Measurements from ENCODE around the gene LAMB1.

Gene LAMB1

DNA sequence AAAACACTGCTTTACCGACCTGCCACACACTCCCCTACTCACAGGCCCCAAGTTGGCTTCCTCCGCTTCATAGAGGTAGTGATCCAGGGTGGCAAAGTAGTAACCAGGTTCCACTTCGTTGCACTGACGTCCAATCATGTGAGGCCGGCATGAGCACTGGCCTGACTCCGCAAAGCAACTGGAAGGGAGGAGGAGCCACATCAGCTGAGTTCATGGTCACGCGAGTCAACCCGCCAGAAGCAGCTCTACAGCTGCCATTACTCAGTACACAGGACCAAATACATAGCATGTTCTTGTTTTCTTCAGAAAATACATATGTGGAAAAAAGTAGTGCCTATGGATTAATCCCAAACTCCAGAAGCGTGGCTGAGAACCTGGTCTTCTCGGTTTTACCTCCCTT lies 38.5 kb downstream of the LAMB1 start:
- no peak overlapping the region for H3K9ac ChIP-seq (ENCODE audit: low read depth, low read length, poor library complexity)
- H3K27ac ChIP-seq (replicated peaks; ENCODE audit: low read length): no peak overlapping the region
- H2BK15ac ChIP-seq (ENCODE audit: low read length): no peak overlapping the region
- H3K4me1 ChIP-seq (ENCODE audit: control insufficient read depth in 2 of 2, insufficient read depth in 1 of 2, low read depth in 1 of 2, low read length in 2 of 2): peaks cover 7 to 8% of the 10 kb centered on the region in 2 donors
- no peak overlapping the region for H3K4me3 ChIP-seq (ENCODE audit: low read length in 2 of 2)
- no peaks in the 10 kb centered on the region for H3K27me3 ChIP-seq (ENCODE audit: control insufficient read depth in 3 of 3, insufficient read depth in 3 of 3, low read depth in 1 of 3, low read length in 3 of 3)
- WGBS, 2 donors (ENCODE audit: extremely low coverage in 2 of 2, insufficient read length in 2 of 2, insufficient replicate concordance in 1 of 2): no CpG with 5 or more reads among the region's 11 CpGs
- H3K4ac ChIP-seq (ENCODE audit: low read length): no peak overlapping the region
- H3K79me1 ChIP-seq (ENCODE audit: low read depth, low read length): no peaks in the 10 kb centered on the region
- H3K18ac ChIP-seq (ENCODE audit: low read length): no peak overlapping the region
- H3K9me3 ChIP-seq (replicated peaks in 1 of 2; ENCODE audit: control insufficient read depth in 2 of 2, insufficient read depth in 1 of 2, low read depth in 1 of 2, low read length in 2 of 2): peaks cover 0 to 2% of the 10 kb centered on the region in 2 donors
- H3K4me2 ChIP-seq (ENCODE audit: insufficient read depth, low read length, poor library complexity, severe bottlenecking): no peak overlapping the region
- H2BK120ac ChIP-seq (ENCODE audit: low read depth, low read length): no peak overlapping the region
- H3K36me3 ChIP-seq (replicated peaks in 1 of 2; ENCODE audit: control insufficient read depth in 2 of 2, insufficient read depth in 2 of 2, low read length in 2 of 2): peaks cover 34 to 63% of the 10 kb centered on the region in 2 donors
- no peak overlapping the region for H3K14ac ChIP-seq (ENCODE audit: low read length)
- H3K23ac ChIP-seq (ENCODE audit: low read depth, low read length, poor library complexity): no peak overlapping the region
- H2AK5ac ChIP-seq (ENCODE audit: low read depth, low read length): no peak overlapping the region
- H2BK5ac ChIP-seq (ENCODE audit: low read length): no peak overlapping the region
- H4K91ac ChIP-seq (ENCODE audit: low read depth, low read length, poor library complexity): no peak overlapping the region
- H2BK12ac ChIP-seq (ENCODE audit: low read length): no peak overlapping the region
- H2AFZ ChIP-seq (ENCODE audit: low read length): no peak overlapping the region
- DNase-seq (ENCODE audit: low spot score): no peak
- H4K8ac ChIP-seq (ENCODE audit: low read depth, low read length): no peak overlapping the region

DNA sequence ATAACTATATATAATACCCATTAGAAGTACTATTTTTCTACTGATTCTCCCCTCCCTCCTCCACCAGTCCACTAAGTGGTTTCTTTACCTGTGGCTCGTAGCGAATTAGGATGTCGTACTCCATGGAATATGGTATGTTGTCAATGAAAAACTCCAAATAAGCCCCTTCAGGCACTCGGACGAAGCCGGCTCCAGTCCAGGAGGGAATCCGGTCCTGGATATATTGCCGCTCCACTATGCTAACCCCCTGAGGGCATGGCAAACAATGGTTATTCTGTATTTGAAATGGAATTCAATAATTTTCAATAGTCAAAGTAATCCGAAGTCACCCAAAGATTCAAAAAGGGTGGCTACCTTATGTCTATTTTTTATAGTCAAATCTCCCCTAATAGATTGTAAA lies 40.1 kb downstream of the LAMB1 start:
- no CpG with 5 or more reads among the region's 9 CpGs for WGBS, 2 donors (ENCODE audit: extremely low coverage in 2 of 2, insufficient read length in 2 of 2, insufficient replicate concordance in 1 of 2)
- Histone ChIP-seq H2BK5ac (ENCODE audit: low read length) (no peak overlapping the region), H4K8ac (ENCODE audit: low read depth, low read length) (no peak overlapping the region), H3K4me2 (ENCODE audit: insufficient read depth, low read length, poor library complexity, severe bottlenecking) (no peak overlapping the region), H2BK12ac (ENCODE audit: low read length) (no peak overlapping the region), H3K79me1 (ENCODE audit: low read depth, low read length) (no peaks in the 10 kb centered on the region), H3K14ac (ENCODE audit: low read length) (no peak overlapping the region), H3K27me3 (ENCODE audit: control insufficient read depth in 3 of 3, insufficient read depth in 3 of 3, low read depth in 1 of 3, low read length in 3 of 3) (no peaks in the 10 kb centered on the region), H3K23ac (ENCODE audit: low read depth, low read length, poor library complexity) (no peak overlapping the region), H3K9ac (ENCODE audit: low read depth, low read length, poor library complexity) (no peak overlapping the region), H3K9me3 (replicated peaks in 1 of 2; ENCODE audit: control insufficient read depth in 2 of 2, insufficient read depth in 1 of 2, low read depth in 1 of 2, low read length in 2 of 2) (no peaks in the 10 kb centered on the region), H3K4ac (ENCODE audit: low read length) (no peak overlapping the region), H3K36me3 (replicated peaks in 1 of 2; ENCODE audit: control insufficient read depth in 2 of 2, insufficient read depth in 2 of 2, low read length in 2 of 2) (peaks cover 42 to 71% of the 10 kb centered on the region in 2 donors), H3K18ac (ENCODE audit: low read length) (no peak overlapping the region), H2AK5ac (ENCODE audit: low read depth, low read length) (no peak overlapping the region), H2BK15ac (ENCODE audit: low read length) (no peak overlapping the region), H2BK120ac (ENCODE audit: low read depth, low read length) (no peak overlapping the region), H3K4me1 (ENCODE audit: control insufficient read depth in 2 of 2, insufficient read depth in 1 of 2, low read depth in 1 of 2, low read length in 2 of 2) (peaks cover 7 to 8% of the 10 kb centered on the region in 2 donors), H3K27ac (replicated peaks; ENCODE audit: low read length) (no peak overlapping the region), H4K91ac (ENCODE audit: low read depth, low read length, poor library complexity) (no peak overlapping the region), H2AFZ (ENCODE audit: low read length) (no peak overlapping the region), H3K4me3 (ENCODE audit: low read length in 2 of 2) (no peak overlapping the region)
- DNase-seq (ENCODE audit: low spot score): no peak

DNA sequence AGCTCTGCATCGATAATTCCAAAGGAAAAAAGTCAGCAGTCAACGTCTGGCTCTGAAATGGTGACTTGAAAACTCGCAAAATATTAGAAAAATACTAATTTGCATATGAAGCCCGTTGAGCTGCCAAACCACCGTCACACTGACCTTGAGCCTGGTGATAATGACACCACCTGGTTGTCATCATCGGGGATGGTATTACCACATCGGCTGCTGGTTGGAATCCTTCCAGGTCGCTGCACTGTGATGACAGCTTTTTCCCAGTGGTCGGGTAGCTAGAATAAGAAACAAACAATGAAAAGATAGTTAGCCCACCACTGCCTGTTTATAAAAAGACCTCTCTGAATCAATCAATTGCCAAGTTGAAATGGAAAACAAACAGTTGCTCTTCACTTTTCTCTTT lies 41.6 kb downstream of the LAMB1 start:
- Histone ChIP-seq H3K27ac (replicated peaks; ENCODE audit: low read length) (no peak overlapping the region), H2BK120ac (ENCODE audit: low read depth, low read length) (no peak overlapping the region), H4K8ac (ENCODE audit: low read depth, low read length) (no peak overlapping the region), H2AK5ac (ENCODE audit: low read depth, low read length) (no peak overlapping the region), H3K4me1 (ENCODE audit: control insufficient read depth in 2 of 2, insufficient read depth in 1 of 2, low read depth in 1 of 2, low read length in 2 of 2) (no peaks in the 10 kb centered on the region), H3K4ac (ENCODE audit: low read length) (no peak overlapping the region), H3K4me2 (ENCODE audit: insufficient read depth, low read length, poor library complexity, severe bottlenecking) (no peak overlapping the region), H2AFZ (ENCODE audit: low read length) (no peak overlapping the region), H4K91ac (ENCODE audit: low read depth, low read length, poor library complexity) (no peak overlapping the region), H2BK15ac (ENCODE audit: low read length) (no peak overlapping the region), H3K27me3 (ENCODE audit: control insufficient read depth in 3 of 3, insufficient read depth in 3 of 3, low read depth in 1 of 3, low read length in 3 of 3) (no peaks in the 10 kb centered on the region), H3K14ac (ENCODE audit: low read length) (no peak overlapping the region), H3K23ac (ENCODE audit: low read depth, low read length, poor library complexity) (no peak overlapping the region), H3K9me3 (replicated peaks in 1 of 2; ENCODE audit: control insufficient read depth in 2 of 2, insufficient read depth in 1 of 2, low read depth in 1 of 2, low read length in 2 of 2) (no peaks in the 10 kb centered on the region), H3K9ac (ENCODE audit: low read depth, low read length, poor library complexity) (no peak overlapping the region), H3K4me3 (ENCODE audit: low read length in 2 of 2) (no peak overlapping the region), H3K36me3 (replicated peaks in 1 of 2; ENCODE audit: control insufficient read depth in 2 of 2, insufficient read depth in 2 of 2, low read length in 2 of 2) (peaks cover 43 to 80% of the 10 kb centered on the region in 2 donors), H3K18ac (ENCODE audit: low read length) (no peak overlapping the region), H3K79me1 (ENCODE audit: low read depth, low read length) (no peaks in the 10 kb centered on the region), H2BK12ac (ENCODE audit: low read length) (no peak overlapping the region), H2BK5ac (ENCODE audit: low read length) (no peak overlapping the region)
- no CpG with 5 or more reads among the region's 9 CpGs for WGBS, 2 donors (ENCODE audit: extremely low coverage in 2 of 2, insufficient read length in 2 of 2, insufficient replicate concordance in 1 of 2)
- no peak for DNase-seq (ENCODE audit: low spot score)

DNA sequence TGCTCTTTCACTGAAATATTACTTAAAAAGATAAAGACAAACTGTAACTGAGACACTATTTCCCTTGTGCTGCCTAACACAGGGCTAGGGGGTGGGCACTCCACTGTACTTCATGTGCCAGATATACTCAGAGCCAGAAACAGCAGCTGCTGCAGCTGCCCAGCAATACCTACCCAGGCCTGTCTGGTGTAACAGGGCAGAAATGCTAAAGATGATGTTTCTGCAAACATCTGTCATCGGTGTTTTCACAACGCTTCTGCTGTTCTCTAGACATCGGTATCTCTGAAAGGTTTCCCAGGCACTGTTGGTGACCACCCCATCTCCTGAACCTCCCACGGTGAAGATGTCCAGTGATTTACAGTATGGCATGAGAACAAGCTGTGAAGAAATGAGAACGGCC lies 42.7 kb downstream of the LAMB1 start:
- H3K4me3 ChIP-seq (ENCODE audit: low read length in 2 of 2): no peak overlapping the region
- H4K91ac ChIP-seq (ENCODE audit: low read depth, low read length, poor library complexity): no peak overlapping the region
- no peak overlapping the region for H3K14ac ChIP-seq (ENCODE audit: low read length)
- no peak overlapping the region for H3K27ac ChIP-seq (replicated peaks; ENCODE audit: low read length)
- H3K4ac ChIP-seq (ENCODE audit: low read length): no peak overlapping the region
- H3K27me3 ChIP-seq (ENCODE audit: control insufficient read depth in 3 of 3, insufficient read depth in 3 of 3, low read depth in 1 of 3, low read length in 3 of 3): no peaks in the 10 kb centered on the region
- peaks cover 49 to 82% of the 10 kb centered on the region in 2 donors for H3K36me3 ChIP-seq (replicated peaks in 1 of 2; ENCODE audit: control insufficient read depth in 2 of 2, insufficient read depth in 2 of 2, low read length in 2 of 2)
- WGBS, 2 donors (ENCODE audit: extremely low coverage in 2 of 2, insufficient read length in 2 of 2, insufficient replicate concordance in 1 of 2): no CpG with 5 or more reads among the region's 5 CpGs
- H3K4me2 ChIP-seq (ENCODE audit: insufficient read depth, low read length, poor library complexity, severe bottlenecking): no peak overlapping the region
- H3K18ac ChIP-seq (ENCODE audit: low read length): no peak overlapping the region
- no peak overlapping the region for H3K9ac ChIP-seq (ENCODE audit: low read depth, low read length, poor library complexity)
- H2BK5ac ChIP-seq (ENCODE audit: low read length): no peak overlapping the region
- H3K9me3 ChIP-seq (replicated peaks in 1 of 2; ENCODE audit: control insufficient read depth in 2 of 2, insufficient read depth in 1 of 2, low read depth in 1 of 2, low read length in 2 of 2): no peaks in the 10 kb centered on the region
- H2AK5ac ChIP-seq (ENCODE audit: low read depth, low read length): no peak overlapping the region
- H3K79me1 ChIP-seq (ENCODE audit: low read depth, low read length): no peaks in the 10 kb centered on the region
- DNase-seq (ENCODE audit: low spot score): no peak
- H4K8ac ChIP-seq (ENCODE audit: low read depth, low read length): no peak overlapping the region
- H2AFZ ChIP-seq (ENCODE audit: low read length): no peak overlapping the region
- no peaks in the 10 kb centered on the region for H3K4me1 ChIP-seq (ENCODE audit: control insufficient read depth in 2 of 2, insufficient read depth in 1 of 2, low read depth in 1 of 2, low read length in 2 of 2)
- H2BK15ac ChIP-seq (ENCODE audit: low read length): no peak overlapping the region
- H2BK120ac ChIP-seq (ENCODE audit: low read depth, low read length): no peak overlapping the region
- H2BK12ac ChIP-seq (ENCODE audit: low read length): no peak overlapping the region
- no peak overlapping the region for H3K23ac ChIP-seq (ENCODE audit: low read depth, low read length, poor library complexity)
